ENCODE data around the gene ZNF628.

ZNF628 gene

DNA sequence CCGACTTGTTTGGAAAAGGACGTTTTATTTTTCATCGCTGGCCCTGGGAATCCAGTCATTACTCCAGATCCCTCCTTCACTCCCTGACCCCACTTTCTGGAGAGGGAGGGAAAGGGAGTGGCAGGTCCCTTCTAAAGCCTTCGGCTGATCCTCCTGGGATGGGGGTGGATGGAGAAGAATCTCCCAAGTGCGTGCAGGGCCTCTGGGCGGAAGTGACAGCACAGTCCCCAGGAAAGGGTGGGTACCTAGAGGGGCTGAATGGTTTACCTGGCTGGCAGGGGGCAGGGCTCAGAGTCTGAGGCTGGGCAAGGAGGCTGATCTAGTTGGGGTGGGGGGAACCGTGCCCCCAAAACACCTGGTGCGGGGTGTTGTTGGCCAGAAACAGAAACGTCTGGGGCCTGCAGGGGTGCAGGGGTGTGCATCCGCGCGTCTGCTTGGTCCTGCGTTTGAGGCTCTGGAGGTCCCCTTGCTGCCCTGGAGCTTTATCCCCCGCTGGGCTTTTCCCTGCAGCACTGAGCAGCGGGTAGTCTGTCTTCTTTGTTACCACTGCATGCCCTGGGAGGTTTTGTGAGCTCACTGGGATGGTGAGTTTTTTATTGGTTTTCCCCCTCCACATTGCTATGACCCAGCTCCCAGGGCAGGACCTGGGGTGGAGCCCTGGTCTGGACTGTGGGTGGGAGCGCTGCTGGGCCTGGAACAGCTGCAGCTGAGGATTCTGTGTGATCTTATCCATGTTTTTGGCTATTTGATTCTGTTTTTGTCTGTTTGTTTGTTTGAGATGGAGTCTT lies 3.0 kb upstream of the ZNF628 start:
- Histone ChIP-seq H3K27me3 (ENCODE audit: control insufficient read depth, low read length) (no peaks in the 10 kb centered on the region), H3K36me3 (ENCODE audit: control insufficient read depth, low read length) (no peaks in the 10 kb centered on the region), H3K27ac (ENCODE audit: low read depth, low read length) (no peak overlapping the region)

GRCh38 chr19:55474269-55475265 lies 1.9 kb upstream of the ZNF628 start:
- H3K4me2 ChIP-seq (ENCODE audit: low read length), result peak overlapping the region; percentile 85; the same call in 1 of the 2 replicates

More for the DNA sequence above, 3.0 kb upstream of the ZNF628 start:
- Histone ChIP-seq H3K4me2 (ENCODE audit: low read length) (no peak overlapping the region), H3K79me2 (ENCODE audit: control insufficient read depth, low read length) (peaks cover 11% of the 10 kb centered on the region), H4K20me1 (ENCODE audit: control insufficient read depth, insufficient read depth, low read depth, low read length) (no peaks in the 10 kb centered on the region), H3K4me1 (ENCODE audit: control insufficient read depth, low read length) (peaks cover 24% of the 10 kb centered on the region), H3K9me2 (replicated peaks; ENCODE audit: control insufficient read depth, low read length) (no peaks in the 10 kb centered on the region), H3K9me3 (ENCODE audit: control insufficient read depth, insufficient read depth, low read length) (no peaks in the 10 kb centered on the region), H3K4me3 (ENCODE audit: low read length) (no peak overlapping the region), H3F3A (ENCODE audit: control insufficient read depth, insufficient read depth) (no peaks in the 10 kb centered on the region)
- no peak for TF ChIP-seq EZH2phosphoT487 (IDR thresholded peaks at IDR 0.05; ENCODE audit: borderline replicate concordance, low read length)
- TF ChIP-seq, protein P1, sequence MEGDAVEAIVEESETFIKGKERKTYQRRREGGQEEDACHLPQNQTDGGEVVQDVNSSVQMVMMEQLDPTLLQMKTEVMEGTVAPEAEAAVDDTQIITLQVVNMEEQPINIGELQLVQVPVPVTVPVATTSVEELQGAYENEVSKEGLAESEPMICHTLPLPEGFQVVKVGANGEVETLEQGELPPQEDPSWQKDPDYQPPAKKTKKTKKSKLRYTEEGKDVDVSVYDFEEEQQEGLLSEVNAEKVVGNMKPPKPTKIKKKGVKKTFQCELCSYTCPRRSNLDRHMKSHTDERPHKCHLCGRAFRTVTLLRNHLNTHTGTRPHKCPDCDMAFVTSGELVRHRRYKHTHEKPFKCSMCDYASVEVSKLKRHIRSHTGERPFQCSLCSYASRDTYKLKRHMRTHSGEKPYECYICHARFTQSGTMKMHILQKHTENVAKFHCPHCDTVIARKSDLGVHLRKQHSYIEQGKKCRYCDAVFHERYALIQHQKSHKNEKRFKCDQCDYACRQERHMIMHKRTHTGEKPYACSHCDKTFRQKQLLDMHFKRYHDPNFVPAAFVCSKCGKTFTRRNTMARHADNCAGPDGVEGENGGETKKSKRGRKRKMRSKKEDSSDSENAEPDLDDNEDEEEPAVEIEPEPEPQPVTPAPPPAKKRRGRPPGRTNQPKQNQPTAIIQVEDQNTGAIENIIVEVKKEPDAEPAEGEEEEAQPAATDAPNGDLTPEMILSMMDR (IDR thresholded peaks at IDR 0.05; ENCODE audit: low read depth, low read length, poor library complexity, severe bottlenecking), result no peak

DNA sequence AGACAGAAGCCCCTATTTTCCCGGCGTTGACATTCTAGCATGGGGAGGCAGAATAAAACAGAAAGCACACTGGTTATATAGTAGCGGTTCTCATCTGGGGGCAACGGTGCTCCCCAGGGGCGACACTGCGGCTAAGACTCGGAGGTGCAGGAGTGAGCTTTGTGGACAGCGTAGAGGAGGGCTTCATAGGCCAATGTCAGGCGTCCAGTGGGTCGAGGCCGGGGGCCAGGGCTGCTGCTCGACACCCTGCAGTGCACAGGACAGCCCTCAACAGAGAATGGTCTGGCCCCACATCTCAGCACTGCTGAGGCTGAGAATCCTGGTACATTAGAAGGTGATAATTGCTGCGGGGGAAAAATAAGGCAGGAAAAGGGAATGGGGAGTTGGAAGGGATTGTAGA lies 1.5 kb downstream of the ZNF628 start:
- no peak overlapping the region for H3K27ac ChIP-seq (ENCODE audit: low read depth, low read length)
- H3K9me3 ChIP-seq (ENCODE audit: control insufficient read depth, insufficient read depth, low read length), result no peaks in the 10 kb centered on the region
- peaks cover 24% of the 10 kb centered on the region for H3K79me2 ChIP-seq (ENCODE audit: control insufficient read depth, low read length)
- no peaks in the 10 kb centered on the region for H3K27me3 ChIP-seq (ENCODE audit: control insufficient read depth, low read length)
- H3F3A ChIP-seq (ENCODE audit: control insufficient read depth, insufficient read depth), result no peaks in the 10 kb centered on the region
- peak overlapping the region; percentile 73 for H3K4me2 ChIP-seq (ENCODE audit: low read length)
- peaks cover 24% of the 10 kb centered on the region for H3K4me1 ChIP-seq (ENCODE audit: control insufficient read depth, low read length)
- H3K4me3 ChIP-seq (ENCODE audit: low read length), result peak overlapping the region; percentile 95
- no peaks in the 10 kb centered on the region for H3K9me2 ChIP-seq (replicated peaks; ENCODE audit: control insufficient read depth, low read length)
- no peak for TF ChIP-seq EZH2phosphoT487 (IDR thresholded peaks at IDR 0.05; ENCODE audit: borderline replicate concordance, low read length)
- TF ChIP-seq, protein P1 (IDR thresholded peaks at IDR 0.05; ENCODE audit: low read depth, low read length, poor library complexity, severe bottlenecking), result no peak
- H3K36me3 ChIP-seq (ENCODE audit: control insufficient read depth, low read length), result no peaks in the 10 kb centered on the region
- no peaks in the 10 kb centered on the region for H4K20me1 ChIP-seq (ENCODE audit: control insufficient read depth, insufficient read depth, low read depth, low read length)

More at GRCh38 chr19:55474269-55475265, 1.9 kb upstream of the ZNF628 start:
- Histone ChIP-seq H3K36me3 (ENCODE audit: control insufficient read depth, low read length) (no peaks in the 10 kb centered on the region), H3K27me3 (ENCODE audit: control insufficient read depth, low read length) (no peaks in the 10 kb centered on the region), H4K20me1 (ENCODE audit: control insufficient read depth, insufficient read depth, low read depth, low read length) (no peaks in the 10 kb centered on the region), H3K79me2 (ENCODE audit: control insufficient read depth, low read length) (peaks cover 22% of the 10 kb centered on the region), H3K4me1 (ENCODE audit: control insufficient read depth, low read length) (peaks cover 24% of the 10 kb centered on the region), H3K9me3 (ENCODE audit: control insufficient read depth, insufficient read depth, low read length) (no peaks in the 10 kb centered on the region), H3K4me3 (ENCODE audit: low read length) (0 out of 2 replicates have a peak overlapping the region, but pooled peaks have one; percentile 86), H3K9me2 (replicated peaks; ENCODE audit: control insufficient read depth, low read length) (no peaks in the 10 kb centered on the region), H3F3A (ENCODE audit: control insufficient read depth, insufficient read depth) (no peaks in the 10 kb centered on the region), H3K27ac (ENCODE audit: low read depth, low read length) (no peak overlapping the region)
- no peak for TF ChIP-seq EZH2phosphoT487 (IDR thresholded peaks at IDR 0.05; ENCODE audit: borderline replicate concordance, low read length)
- TF ChIP-seq, protein P1 (IDR thresholded peaks at IDR 0.05; ENCODE audit: low read depth, low read length, poor library complexity, severe bottlenecking), result no peak

All from DOHH2 (cell line).